Stimulated activated CD8-positive, alpha-beta memory T cell treated with anti-CD3 and anti-CD28 coated beads, Interleukin-7, amount 100 ng/mL, for 24 hours (primary cell): ENCODE data around the gene TBX4.
"Not testable (repeated sequence)": the region's sequence is repeated elsewhere in the genome, so short reads cannot be mapped to it uniquely, and the experiment has no call there.

Experiments
- DNase-seq: peaks from one replicate; pipeline ENCODE4 v3.0.0-alpha.2; 2020; ENCODE audit warnings: low read depth

TBX4 gene

GRCh38 chr17:61483778-61484116 is 31.5 kb downstream of the TBX4 start:
- no peak for DNase-seq

- no peak for DNase-seq
Observed at GRCh38 chr17:61484174-61484573, 32.0 kb downstream of the TBX4 start.

GRCh38 chr17:61485067-61485775 is 33.0 kb downstream of the TBX4 start:
- DNase-seq: no peak

DNA sequence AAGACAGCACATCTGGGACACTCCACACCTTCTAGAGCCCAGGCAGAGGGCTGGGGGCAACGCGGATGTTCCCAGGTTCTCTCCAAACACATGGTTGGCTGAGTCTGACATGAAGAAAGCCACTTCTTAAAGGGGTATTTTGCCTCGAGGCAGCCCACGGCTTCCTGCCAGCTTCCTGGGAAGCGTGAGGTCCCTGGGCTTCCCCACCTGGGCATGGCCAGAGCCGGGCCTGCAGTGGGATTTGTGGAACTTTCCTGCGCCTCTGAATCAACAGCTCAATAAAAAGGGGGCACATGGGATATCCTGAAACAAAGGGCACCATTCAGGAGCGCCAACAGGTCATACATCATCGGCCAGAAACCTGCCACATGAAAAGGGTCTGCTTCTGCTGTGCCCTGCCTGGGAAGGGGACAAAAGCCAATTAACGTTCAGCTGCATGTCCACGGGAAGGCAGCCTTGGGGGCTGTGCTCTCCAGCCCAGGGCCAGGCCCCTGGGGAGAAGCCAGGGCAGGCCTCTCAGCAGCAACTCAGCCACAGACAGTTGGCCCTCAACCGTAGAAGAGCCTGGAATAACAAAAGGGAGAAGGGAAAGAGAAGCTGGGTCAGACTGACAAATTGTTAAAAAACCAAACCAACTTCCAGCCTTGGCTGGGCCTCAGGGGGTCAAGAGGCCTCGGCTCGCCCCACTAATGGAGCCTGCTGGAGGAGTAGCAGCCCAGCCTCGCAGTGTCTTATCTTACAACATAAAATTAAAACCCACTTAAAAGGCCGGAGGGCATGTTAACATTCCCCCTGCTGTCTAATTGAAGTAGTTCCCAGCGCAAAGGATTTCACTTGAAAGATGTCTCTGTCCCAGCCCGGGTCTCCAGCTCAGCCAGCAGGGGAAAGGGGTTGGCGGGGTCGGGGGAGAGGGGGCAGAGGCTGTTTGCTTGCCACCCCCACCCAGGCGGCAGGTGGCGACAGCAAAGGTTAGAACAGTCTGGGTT is 34.2 kb downstream of the TBX4 start:
- DNase-seq: no peak

DNA sequence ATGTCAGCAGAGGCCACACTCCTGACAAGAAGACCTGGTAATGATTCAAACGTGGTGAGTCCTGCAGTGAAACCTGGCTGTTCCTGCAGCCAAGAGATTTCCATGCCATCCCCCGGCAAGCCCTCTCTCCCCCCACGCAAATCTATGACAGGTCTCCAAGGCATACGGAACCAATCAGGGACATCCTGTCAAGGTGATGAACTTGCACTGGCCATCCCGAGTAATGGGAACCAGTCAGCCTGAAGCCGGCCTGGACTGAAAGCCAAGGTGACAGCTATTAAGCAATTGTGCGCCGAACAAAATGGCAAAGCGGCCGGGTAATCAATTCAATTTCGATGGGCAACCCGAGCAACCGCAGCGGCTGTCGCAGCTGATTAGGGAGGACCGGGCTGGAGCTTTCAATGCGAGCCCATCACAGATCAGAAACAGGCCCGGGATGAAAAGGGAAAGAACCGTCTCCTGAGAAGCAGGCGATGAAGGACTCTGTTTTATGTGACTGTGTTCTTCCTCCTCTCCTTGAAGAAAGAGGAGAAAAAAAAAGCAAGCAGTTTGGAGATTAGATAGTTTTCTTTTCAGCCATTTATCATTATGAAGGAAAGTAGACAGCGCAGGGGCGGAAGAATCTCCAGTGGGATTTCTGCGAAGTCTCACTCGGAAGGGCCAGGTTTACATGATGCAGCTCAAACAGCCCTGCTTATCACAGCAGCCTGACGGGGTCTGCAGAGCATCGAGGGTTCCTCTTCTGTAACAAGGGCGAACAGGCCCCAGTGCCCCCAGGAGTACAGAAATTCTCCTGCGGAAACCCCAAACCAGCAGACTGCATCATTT is 35.2 kb downstream of the TBX4 start:
- DNase-seq: no peak

- DNase-seq: no peak
Observed at GRCh38 chr17:61487989-61488595, 35.9 kb downstream of the TBX4 start.

GRCh38 chr17:61488878-61489718 is 36.9 kb downstream of the TBX4 start:
- DNase-seq: no peak

DNA sequence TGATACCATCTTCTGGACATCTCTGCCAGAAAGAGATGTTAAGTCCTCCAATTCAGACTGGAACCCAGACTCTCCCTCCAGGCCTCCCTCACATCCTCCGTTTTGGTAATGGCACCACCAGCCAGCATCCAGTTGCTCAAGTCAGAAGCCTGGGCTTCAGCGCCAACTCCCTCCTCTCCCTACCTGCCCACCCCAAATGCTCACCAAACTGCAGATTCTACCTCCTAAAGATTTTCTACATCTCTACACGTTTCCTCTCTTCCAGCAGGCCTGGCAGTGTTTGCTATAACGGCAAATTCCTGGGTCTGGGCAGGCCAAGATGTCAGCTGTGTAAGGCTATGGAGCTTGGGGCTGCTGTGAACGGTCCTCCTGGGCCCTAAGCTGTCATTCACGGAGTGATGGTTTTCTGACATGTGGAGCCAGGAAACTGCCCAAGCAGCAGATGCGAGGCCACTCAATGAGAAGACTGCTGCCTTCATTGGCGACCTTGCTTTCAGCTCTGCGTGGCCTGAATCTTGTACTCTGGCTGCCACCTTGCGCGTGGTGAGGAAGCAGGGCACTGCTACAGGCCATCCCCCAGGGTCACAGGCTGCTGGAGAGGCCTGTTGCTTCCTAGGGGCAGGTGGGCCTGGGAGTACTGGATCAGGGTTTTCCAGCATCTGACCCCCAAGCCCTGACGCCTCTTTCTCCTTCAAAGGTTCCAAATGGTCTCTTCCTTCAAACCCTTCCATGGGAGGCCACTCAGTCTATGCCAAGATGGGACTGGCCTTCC is 37.7 kb downstream of the TBX4 start:
- no peak for DNase-seq

GRCh38 chr17:61490540-61490975 is 38.3 kb downstream of the TBX4 start:
- DNase-seq: no peak

DNA sequence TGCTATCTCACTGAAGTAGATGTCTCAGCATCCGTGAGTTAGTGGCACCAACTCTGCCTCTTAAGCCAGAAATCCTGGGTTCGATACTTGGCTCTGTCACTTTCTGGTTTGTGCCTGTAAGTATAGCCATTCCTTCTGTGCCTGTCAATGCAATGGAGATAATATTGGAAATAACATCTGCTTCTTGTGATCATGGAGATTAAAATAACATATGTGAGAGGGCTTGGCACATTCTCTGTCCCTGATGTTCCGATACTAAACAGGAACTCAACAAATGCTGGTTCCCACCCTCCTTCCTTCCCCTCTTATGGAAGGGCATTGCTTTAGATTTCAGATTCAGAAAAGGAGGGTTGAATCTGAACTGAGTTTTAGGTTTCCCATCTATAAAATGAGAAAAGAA is 39.8 kb downstream of the TBX4 start:
- DNase-seq: no peak

GRCh38 chr17:61492759-61493526 is 40.7 kb downstream of the TBX4 start:
- DNase-seq: no peak

- not testable (repeated sequence) for DNase-seq
Observed at GRCh38 chr17:61493830-61494324, 41.7 kb downstream of the TBX4 start.

DNA sequence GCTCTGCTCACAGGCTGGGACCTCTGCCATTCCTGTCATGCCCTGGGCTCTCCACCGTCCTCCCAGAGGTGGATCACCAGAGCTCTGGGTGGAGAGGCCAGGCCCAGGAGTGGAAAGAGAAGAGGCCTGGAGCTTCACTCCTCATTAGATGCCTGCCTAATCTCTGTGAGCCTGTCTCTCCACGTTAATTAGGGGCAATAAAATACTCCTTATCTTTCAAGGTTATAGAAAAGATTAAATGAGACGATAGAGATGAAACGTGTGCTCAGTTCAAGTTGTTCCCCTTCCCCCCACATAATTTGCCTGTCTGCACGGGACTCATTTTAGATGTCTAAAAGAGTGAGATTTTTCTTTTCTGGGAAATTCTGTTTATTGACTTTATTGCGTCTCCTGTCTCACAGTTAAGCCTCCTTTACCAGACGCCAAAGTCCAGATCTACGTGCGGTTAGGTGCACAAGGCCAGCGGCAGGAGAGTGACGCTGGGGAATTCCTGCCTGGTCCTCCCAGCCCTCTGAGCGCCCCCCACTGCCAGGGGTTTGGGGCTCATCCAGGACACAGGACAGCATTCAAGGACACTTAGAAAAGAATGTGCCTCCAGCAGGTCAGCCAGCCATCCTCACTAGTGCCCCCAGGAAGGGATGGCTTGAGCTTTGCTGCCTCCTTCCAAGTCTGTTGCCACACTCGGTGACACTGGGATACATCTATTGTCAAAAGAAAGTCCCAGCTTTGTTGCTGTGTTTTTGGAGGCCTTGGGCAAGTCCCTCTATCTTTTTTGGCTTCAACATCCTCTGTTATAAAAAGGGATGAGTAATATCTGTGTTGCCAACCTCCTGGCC is 42.3 kb downstream of the TBX4 start:
- no peak for DNase-seq

DNA sequence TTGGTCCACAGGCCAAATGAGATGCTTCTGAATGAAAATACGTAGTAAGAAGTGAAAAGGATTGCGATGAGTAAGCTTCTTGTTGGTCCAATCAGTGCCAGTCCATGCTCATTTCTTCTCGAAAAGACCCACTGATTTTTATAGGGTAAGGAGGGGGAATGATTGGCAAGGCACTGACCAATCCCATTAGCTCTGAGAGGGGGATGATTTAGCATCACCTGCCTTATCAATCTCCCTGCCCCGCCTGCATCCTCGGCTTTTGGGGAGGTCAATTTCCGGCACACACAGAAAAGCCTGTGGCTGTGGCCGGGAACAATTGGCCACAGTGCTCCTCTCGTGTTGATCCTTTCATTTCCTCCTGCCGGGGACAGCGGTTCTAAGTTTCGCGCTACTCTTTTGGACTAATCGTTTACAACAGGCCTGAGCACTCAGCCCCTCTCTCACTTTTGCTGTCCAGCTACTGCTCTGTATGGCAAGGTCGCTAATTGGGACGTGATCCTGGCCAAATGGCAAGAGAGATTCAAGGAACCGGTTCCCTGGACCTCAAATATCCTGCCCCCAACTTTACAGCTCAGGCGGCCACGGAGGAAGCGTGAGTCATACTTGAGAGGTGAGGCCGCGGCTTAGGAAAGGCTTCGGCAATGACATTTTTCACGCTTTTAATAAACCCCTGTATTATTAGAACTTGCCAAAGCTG is 43.1 kb downstream of the TBX4 start:
- DNase-seq: no peak

DNA sequence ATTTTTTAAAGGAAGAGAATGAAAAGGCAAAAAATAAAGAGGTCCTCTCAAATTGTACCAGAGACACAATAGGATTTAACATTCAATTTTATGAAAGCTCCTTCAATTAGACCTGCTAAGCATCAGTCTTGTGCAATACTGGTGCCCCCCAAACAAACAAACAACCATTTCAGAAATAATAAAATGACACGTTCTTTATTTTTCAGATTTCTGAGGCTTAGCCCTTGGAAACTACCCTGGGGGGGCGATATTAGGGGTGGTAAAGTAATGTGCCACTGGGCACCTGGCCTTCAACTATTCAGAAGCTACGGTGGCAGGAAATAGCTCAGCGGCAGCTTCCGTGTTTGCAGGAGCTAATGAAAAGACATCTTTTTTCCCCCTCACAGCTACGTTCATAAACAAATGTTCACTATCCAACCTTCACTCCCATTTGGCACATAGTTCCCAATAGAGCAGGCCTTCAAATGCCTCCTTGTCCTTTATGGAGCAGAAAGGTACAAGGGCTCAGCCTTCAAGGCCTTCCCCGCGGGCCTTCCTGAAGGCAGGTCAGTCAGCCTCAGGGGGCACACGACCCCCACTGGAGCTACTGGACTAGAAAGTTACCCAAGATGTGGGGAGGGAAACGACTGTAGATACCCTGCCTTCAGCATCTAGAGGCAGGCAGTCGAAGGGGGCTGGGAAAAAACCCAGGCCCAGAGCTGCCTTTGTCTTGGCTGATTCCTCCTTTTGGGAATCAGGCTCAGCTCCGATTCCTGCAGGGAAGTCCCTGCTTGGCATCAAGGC is 44.1 kb downstream of the TBX4 start:
- no peak for DNase-seq

- DNase-seq: no peak
Observed at GRCh38 chr17:61496957-61497653, 44.9 kb downstream of the TBX4 start.
